Activated CD4-positive, CD25-positive, alpha-beta regulatory T cell treated with anti-CD3 and anti-CD28 coated beads, Interleukin-2, amount 50 U/mL, for 24 hours (primary cell): Measurements from ENCODE around the gene PRKAB1.

ENCODE experiments used
- ATAC-seq, 2 donors: fragments of 150-1000 bp; cut with Tn5 transposase; one replicate each; pipeline ENCODE4 v1.10.0; 2021; ENCODE audit warnings: mild to moderate bottlenecking in 1 of 2, moderate library complexity in 1 of 2

Gene PRKAB1

DNA sequence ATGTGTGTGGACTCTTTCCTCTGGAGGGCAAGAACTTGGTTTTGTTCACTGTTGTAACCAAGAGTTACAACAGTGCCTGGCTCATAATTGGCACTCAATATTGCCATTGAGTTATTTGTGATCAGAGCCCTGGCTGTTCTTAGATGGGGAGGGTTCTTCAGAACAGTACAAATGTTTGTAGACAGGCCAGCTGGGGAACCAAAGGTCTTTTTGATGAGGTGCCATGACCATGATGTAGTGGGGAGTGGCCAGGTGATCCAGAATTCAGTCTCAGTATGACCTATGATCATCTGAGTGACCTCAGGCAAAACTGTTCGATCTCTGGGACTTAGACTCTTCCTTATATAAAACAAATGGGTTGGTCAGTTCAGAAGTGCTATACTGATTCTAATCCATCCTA lies 3.3 kb upstream of the PRKAB1 start:
- no peak for ATAC-seq

DNA sequence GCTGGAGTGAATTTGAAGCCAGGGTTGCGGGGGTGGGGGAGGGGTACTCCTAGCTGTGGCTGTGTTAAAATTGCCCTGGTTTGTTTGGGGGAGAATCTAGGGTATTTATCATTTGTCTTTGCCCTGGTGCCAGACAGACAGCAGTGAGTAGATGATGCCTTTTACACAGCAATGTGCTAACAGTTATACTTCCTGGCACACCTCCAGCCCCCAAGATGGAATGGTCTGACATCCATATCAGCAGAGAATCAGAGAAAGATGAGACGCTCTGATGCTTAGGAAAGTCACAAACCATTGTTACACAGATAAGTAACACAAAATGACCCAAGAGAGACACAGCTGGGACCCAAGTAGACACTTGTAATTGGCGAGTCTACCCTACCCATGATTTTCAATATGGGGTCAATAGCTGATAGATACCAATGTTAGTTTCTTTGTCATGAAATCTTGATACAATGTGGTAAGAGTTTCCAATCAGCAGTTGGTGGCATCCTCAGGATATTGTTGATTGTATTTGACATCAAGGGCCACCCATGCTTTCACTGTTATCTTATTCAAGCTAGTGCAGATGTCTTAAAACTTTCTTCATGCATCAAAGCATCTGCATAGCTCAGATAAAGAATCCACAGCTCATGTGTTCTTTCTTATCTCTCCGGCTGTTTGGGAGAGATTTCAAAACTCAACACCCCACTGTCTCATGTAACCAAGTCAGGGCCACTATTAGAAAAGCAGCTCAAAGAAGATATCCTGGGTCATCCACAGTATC lies 2.6 kb upstream of the PRKAB1 start:
- no peak for ATAC-seq

DNA sequence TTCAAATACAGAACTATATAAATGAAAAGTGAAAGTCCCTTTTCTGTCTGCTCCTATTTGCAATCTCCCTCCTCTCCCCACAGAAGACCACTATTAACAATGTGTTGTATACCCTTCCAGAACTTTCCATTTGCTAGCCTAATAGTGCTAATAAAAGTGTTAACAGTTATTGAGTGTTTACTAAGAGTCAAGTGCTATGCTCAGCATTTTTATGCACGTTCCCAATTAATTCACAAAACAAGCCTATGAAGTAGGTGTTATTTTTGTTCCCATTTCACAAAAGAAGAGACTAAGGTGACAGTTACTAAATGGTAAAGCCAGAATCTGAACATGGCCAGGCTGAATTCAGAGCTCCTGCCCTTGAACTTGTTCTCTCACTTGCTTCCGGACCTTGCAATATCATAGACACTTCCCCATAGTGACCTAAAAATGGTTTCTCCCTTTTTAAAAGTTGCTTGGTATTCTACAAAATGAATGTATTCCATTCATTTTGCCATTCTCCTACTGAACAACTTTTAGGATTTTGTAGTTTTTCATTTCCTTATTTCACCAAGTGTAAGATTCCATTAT lies 1.6 kb upstream of the PRKAB1 start:
- ATAC-seq: no peak

DNA sequence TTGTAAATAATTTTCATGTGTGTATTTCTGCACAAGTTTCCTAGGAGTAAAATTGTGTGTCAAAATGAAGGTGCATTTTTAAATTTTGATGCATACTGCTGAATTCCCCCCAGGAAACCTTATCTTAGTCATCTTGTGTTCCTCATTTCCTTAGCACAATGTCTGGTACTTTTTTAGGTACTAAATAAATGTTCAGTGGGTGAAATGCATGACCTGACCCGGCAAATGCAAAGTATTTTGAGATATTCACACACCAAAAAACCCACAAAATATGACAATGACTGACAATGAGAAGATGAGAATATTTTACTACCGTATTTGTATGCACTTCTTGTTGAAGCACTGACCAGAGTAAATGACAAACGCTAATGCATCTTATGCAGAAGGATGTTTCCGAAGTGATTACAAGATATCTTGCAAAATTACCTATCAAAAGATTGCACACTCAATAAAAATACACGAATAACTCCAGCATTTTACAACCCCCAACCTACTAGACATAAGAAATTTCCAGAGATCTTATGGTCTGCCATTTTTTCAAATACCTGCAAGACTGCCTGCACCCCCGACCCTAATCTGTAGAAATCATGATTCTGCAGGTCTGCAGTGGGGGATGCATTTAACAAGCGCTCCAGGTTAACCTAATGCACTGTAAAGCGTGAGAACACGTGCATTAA lies 895 bp upstream of the PRKAB1 start:
- ATAC-seq: no peak

DNA sequence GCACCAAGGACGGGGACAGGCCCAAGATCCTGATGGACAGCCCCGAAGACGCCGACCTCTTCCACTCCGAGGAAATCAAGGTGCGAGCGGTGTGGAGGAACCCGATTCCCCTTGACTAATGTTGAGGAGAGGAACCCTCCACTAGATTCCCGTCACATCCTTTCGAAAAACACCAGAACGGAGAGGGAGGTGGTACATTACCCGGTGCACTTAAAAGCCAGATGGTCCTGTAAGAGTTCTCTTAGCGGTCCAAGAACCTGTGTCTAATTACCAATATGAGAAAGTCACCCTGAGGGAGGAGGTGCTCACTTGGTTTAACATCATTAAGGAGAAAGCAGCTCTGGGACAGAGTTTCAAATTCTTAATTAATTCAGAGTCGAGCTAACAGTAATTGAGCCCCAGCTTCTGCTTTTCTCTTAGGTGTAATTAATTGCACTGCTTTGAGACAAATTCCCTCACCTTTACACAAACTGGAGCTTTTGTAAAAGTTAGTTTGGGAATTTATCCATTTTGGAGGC lies 450 bp downstream of the PRKAB1 start:
- ATAC-seq: no peak

DNA sequence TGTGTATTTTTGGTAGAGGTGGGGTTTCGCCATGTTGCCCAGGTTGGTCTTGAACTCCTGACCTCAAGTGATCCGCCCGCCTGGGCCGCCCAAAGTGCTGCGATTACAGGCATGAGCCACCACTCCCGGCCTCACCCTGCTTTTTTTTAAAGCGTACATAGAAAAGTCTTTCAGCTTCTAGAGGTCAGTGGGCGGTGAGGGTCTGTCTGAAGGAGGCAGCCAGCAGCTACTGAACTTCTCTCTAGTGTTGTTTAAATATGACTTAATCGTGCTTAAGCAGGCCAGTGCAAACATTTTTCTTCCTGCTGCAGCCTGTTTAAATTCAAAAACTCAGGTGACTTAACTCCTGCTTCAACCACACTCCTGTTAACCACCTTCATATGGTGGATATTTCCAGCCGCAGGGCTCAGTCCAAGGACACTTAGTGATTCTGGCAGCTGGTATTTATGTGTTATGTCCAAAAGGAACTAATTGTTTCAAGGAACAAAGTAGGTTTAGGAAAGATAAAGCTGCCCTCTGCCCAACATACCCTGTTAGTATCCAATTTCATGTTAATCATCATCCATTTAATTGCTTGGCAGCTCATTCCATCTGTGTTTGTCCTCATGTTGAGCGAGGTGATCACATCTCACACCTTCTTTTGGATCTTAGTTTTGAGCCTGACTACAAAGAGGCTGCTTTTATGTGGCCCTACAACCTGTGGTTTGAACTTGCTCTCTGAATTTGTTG lies 2.0 kb downstream of the PRKAB1 start:
- ATAC-seq: no peak

DNA sequence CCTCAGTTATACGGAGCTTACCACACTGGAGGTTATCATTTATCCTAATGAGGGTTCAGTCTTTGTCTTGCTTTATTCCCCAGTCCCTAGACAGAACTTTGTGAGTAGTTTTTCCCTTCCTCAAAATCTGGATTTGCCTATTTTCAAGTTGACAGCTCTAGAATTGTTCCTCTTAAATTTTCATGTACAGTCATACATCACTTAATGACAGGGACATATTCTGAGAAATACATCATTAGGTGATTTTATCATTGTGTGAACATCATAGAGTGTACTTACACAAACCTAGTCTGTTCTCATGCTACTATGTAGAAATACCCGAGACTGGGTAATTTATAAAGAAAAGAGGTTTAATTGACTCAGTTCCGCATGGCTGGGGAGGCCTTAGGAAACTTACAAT lies 3.1 kb downstream of the PRKAB1 start:
- peak; percentile 6 to 11 for ATAC-seq

DNA sequence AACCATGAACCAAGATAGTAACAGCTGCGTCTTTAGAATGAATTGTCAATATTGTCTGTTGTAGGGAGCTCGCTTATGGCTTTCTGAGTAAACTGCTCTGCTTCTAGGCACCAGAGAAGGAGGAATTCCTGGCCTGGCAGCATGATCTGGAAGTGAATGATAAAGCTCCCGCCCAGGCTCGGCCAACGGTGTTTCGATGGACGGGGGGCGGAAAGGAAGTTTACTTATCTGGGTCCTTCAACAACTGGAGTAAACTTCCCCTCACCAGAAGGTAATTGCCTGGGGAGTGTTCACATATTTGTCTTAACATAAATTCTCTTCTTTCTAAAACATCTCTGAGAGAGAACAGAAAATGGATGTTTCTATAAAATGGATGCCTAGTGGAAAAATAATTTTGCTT lies 4.3 kb downstream of the PRKAB1 start:
- ATAC-seq: no peak

DNA sequence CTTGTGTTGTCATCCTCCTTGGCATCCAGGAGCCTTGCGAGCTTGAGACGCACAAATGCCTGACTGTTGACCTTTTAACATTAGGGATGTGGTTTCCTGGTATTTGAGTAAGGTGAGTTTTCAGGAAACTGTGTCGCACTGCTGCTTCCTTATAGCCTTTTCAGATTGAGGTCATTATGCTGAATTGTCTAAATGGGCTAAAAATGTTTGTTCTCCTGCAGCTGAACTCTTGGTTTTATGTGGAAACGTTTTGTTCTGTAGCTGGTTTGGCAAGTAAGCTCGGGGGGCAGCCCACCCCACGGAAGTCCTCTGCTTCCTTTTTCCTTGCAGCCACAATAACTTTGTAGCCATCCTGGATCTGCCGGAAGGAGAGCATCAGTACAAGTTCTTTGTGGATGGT lies 5.7 kb downstream of the PRKAB1 start:
- ATAC-seq: no peak

DNA sequence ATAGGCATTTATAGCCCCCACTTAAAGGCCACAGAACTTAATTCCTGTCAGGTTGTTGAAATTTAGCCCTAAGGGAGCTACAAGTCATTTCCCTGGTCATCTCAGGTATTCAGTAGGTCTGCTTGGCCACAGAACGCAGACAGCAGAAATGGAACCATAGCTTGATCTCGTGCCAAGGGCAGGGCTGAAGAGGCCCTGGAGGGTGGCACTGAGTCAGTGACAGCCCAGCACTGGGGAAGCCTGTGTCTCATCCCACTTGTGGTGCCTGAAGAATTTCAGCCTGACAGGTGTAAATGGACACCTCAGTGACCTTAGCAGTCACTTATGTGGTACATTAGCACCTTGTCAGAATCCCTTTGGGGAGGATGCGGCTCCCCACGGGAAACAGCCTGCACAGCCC lies 6.6 kb downstream of the PRKAB1 start:
- no peak for ATAC-seq

DNA sequence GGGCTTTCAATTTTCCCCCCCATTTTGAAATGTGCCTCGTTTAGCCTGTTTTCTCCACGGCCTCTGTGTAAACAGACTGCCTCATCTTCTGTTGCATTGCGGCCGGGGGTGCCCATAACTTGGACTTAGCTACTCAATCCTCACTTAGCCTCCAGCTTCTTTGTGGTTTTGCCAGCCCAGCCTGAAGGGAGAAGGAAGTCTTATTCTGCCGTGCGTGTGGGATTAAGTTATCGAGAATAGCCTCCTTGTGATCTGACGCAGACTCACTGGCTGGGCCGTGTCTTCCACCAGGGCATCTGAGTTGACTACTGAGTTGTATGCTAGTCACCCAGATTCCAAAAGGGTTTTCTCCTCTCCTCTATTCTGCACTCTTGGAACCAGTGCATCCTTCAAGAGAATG lies 8.1 kb downstream of the PRKAB1 start:
- no peak for ATAC-seq

DNA sequence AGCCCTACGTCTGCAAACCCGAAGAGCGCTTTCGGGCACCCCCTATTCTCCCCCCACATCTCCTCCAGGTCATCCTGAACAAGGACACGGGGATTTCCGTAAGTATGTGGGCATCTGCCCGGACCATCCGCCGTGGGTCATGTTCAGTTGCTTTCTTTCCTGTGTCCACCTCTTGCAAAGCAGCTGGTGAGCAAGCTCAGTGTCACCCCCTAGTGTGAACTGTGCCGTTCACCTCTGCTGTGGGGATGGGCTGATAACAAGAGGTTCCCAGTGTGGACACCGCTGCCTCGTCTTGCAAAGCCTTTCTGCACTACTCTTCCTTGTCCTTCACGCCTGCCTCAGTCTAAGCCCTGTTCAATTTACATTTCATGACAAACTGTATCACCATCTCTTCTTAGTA lies 8.6 kb downstream of the PRKAB1 start:
- ATAC-seq: no peak

DNA sequence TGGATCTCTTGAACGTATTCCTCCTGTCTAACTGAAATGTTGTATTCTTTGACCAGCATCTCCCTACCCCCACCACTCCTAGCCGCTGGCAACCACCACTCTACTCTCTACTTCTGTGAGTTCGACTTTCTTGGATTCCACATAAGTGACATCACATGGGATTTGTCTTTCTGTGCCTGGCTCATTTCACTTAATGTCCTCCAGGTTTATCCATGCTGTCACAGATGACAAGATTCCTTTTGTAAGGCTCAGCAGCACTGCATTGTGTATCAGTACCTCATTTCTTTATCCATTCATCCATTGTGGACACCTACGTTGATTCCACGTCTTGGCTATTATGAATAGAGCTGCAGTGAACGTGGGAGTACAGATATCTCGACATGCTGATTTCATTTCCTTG lies 10.5 kb downstream of the PRKAB1 start:
- ATAC-seq: no peak

DNA sequence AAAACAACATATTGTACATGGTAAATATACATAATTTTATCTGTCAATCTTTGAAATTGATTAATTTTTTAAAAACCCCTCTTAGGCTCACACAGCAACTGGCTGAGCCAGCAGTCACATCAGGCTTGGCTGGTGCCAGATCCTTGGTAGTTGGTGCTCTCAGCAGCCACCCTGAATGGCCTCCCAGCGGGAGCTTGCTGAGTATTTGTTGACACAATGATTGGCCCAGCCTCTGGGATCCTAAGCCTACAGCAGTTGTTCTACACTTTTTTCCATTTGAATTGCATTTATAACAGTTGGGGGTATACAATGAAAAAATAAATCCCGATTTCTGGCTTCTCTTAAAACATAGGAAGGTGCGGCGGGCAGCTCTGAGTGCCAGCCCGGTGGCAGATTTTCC lies 11.1 kb downstream of the PRKAB1 start:
- no peak for ATAC-seq

DNA sequence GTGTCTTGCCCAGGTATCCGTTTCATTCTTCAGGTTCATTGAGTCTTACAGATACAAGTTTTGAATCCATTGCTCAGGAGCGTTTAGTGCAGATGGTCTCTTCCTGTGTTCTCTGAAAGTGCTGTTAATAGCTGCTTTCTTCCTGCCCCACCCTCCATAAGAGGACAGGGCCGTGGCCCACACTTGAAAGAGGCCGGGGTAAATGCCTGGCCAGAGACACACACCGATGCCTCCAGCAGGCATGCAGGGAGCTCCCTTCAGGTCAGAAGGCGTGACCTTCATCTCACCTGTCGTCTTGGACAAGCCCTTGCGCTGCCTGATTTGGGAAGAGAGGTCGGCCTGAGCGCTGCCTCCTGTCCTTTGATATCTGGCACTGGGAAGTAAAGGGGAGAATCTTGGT lies 11.6 kb downstream of the PRKAB1 start:
- no peak for ATAC-seq

DNA sequence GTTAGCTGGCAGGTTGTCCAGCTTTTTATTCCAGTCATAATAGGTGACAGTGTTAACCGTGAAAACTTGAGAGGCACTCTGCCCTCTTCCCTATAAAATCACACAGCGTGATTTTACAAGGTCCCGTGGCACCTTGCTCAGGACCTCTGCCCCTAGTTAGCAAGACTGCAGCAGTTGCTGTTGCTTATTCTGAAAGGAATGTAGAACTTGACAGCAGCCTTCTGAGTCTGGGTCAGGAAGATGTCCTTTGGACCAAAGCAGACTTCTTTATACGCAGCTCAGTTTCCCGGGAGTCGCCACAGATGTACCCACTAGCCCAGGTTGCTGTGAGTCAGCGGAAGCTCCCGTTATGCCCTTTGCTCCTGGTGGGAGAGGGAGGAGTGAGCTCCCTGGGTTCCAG lies 13.2 kb downstream of the PRKAB1 start:
- no peak for ATAC-seq

DNA sequence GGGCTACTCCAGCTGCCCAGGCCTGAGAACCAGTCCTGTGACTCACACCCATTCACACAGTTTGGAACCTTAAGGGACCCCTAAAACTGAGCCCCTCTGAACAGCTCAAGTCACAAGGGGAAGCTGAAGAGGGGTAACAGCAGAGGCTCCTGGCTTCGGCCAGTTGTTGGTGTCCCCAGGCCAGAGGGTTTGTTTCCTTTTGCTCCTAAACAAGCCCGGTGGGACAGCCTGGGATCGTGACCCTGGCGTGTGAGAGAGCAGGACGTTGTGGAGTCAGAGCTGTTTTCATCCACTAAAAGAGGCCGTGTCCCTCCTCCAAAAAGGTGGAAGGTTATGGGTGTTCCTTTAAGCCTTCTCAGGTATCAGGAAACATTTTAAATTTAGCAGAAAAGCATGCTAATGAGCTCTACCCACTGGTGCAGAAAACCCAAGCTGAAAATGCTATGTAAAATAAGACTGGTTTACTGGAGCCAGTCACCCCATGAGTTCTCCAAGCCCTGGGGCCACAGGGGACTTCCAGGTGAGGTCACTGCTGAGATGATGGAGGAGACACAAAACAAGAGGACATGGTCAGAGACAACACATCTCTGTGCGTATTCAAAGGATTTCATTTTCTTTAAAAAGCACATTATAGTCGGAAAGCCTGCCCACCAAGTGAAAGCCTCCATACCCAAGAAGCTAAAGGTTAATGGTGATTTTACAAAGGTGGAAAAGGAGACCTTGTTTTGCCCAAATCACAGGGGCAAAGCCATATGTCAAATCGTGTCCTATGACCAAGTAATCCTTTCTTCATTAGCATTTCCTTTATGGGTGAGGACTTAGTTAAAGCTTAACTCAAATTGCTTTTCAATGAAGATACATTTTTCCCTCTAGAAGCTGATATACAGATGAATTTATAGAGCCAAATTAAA lies 14.1 kb downstream of the PRKAB1 start:
- peak; percentile 41 to 58 for ATAC-seq

DNA sequence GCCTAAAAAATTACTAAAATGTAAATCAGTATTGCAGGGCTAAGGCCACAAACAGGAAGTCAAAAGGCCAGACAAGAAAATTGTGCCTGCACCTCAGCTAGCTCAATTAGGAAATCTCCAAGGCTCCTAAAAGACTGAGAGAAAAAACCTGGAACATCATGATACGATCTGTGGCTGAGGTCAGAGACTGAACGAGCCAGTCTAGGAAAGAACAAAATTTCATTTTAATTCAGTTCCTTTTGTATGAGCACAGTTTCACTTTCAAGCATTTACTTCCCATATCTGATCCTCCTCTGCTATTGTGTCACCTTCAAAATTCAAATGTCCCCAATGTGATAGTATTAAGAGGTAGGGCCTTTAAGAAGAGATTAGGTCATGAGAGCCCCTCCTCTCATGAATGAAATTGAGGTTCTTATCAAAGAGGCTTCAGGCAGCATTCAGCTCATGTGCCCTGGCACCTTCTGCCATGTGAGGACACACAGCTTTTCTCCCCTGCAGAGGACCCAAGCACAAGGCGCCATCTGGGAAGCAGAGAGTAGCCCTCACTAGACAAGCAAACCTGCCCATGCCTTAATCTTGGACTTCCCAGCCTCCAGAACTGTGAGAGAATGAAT lies 14.8 kb downstream of the PRKAB1 start:
- ATAC-seq: peak; percentile 32 to 56

DNA sequence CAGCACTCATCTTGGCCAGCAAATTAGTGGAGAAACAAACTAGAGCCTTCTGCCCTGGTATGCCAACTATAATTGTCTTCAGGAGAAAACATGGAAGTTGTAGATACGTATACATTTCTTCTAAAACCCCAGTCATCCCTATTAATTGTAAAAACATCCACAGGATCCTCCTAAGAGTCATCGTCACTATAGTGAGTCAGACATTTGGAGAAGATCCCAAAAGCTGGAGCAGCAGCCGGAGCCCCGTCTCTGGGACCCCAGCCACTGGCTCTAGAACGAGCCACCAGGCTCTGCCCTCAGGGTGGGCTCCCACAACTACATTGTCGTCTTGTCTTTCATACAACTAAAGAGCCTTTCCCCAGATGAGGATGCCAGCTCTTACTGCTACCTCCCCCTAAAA lies 15.5 kb downstream of the PRKAB1 start:
- ATAC-seq: no peak

DNA sequence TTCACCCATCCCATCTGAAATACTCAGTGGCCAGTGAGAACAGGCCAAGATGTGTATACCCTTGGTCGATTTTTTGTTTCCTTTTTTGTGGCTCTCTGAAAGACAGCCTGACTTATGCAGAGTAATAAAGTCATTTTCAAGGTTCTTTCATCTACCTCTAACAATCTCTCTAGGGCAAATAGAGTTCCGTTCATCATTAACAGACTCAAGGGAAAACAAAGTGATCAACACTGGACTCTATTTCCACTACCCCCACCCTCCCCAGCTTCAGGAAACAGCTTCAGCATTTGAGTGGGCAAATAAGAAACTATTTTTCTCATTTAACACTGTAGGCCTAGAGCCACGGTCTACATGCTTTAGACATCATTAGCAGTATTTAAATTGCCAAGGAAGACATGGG lies 15.9 kb downstream of the PRKAB1 start:
- no peak for ATAC-seq

DNA sequence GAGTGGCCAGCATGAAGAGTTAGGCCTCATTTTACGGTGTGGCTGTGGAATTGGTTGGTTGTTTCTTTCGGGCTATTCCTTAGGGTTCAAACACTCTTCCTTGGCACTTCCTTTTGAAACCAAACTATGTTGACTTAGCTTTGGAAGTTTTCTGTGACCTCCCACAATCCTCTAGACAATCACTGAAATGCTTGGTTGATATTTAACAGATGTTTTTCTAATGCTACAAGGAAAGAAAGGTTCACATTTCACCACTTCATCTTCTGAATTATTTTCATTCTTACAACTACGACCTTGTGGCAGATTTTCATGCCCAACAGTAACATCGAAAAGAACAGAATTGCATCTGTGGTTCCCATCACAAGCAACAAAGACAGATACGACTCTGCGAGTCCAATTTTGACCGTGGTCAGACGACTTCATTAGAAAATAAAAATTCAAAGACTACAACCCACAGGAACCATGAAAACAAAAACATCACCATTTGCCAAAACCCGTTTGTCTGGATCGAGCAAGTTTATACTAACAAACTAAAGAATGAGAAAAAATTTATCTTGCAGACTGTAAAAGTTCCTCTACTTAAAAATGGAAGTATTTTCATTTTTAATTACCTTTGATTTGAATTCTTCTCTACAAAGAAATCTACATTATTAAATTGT lies 16.9 kb downstream of the PRKAB1 start:
- ATAC-seq: no peak
